ENCODE results near the gene ZNF684.

DNA sequence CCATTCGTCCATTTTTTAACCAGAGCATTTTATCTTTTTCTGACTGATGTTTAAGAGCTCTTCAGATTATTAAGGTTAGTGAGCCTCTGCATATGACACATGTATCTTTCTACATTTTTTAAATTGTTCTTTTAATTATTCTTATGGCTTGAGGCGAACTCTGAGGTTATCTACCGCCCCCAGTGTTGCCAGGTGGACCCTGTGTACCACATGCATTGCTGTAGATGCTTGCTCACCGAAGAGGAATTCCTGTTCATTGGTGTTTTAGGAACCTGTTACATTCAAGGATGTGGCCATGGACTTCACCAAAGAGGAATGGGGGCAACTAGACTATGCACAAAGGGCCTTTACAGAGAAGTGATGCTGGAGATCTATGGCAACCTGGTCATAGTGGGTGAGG, 31.8 kb downstream of the ZNF684 start:
- TF ChIP-seq MAFK (IDR thresholded peaks at IDR 0.05; ENCODE audit: low read depth, low read length) (no peak), MAX (IDR thresholded peaks at IDR 0.05) (no peak), EZH2 (IDR thresholded peaks at IDR 0.05; ENCODE audit: low read depth, low read length, severe bottlenecking) (no peak), CBX8 (IDR thresholded peaks at IDR 0.05; ENCODE audit: borderline replicate concordance, low read depth, low read length) (no peak), ASH2L (IDR thresholded peaks at IDR 0.05; ENCODE audit: low read length) (no peak), KDM1A (IDR thresholded peaks at IDR 0.05; ENCODE audit: borderline replicate concordance, low read length) (no peak), TEAD4 (IDR thresholded peaks at IDR 0.05; ENCODE audit: low read depth, low read length) (no peak), RFX5 (IDR thresholded peaks at IDR 0.05; ENCODE audit: borderline replicate concordance, low read depth, low read length) (no peak), POLR2A (IDR thresholded peaks at IDR 0.05; ENCODE audit: control extremely low read depth in 1 of 2, low read depth in 2 of 2, low read length in 2 of 2) (no peak), SUZ12 (IDR thresholded peaks at IDR 0.05; ENCODE audit: low read length) (no peak), POLR2AphosphoS5 (IDR thresholded peaks at IDR 0.05; ENCODE audit: low read depth, low read length) (no peak), TAF1 (IDR thresholded peaks at IDR 0.05; ENCODE audit: low read depth, low read length) (no peak)
- TF ChIP-seq, protein P1, sequence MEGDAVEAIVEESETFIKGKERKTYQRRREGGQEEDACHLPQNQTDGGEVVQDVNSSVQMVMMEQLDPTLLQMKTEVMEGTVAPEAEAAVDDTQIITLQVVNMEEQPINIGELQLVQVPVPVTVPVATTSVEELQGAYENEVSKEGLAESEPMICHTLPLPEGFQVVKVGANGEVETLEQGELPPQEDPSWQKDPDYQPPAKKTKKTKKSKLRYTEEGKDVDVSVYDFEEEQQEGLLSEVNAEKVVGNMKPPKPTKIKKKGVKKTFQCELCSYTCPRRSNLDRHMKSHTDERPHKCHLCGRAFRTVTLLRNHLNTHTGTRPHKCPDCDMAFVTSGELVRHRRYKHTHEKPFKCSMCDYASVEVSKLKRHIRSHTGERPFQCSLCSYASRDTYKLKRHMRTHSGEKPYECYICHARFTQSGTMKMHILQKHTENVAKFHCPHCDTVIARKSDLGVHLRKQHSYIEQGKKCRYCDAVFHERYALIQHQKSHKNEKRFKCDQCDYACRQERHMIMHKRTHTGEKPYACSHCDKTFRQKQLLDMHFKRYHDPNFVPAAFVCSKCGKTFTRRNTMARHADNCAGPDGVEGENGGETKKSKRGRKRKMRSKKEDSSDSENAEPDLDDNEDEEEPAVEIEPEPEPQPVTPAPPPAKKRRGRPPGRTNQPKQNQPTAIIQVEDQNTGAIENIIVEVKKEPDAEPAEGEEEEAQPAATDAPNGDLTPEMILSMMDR (IDR thresholded peaks at IDR 0.05; ENCODE audit: control extremely low read depth in 1 of 3, insufficient read depth in 1 of 3, low read depth in 1 of 3, low read length in 3 of 3): no peak
- TF ChIP-seq, protein P2, sequence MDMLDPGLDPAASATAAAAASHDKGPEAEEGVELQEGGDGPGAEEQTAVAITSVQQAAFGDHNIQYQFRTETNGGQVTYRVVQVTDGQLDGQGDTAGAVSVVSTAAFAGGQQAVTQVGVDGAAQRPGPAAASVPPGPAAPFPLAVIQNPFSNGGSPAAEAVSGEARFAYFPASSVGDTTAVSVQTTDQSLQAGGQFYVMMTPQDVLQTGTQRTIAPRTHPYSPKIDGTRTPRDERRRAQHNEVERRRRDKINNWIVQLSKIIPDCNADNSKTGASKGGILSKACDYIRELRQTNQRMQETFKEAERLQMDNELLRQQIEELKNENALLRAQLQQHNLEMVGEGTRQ (IDR thresholded peaks at IDR 0.05; ENCODE audit: low read length): no peak

Measured in H1 (cell line).